Thyroid gland (tissue), 4 donors: ENCODE data around the gene CPPED1. TPM values are rescaled to one million over a fixed set of nuclear protein-coding genes. Genes with fewer than 3 reads are reported as not detected.

Experiments used
- DNase-seq, 2 donors: peaks; one replicate each; pipeline ENCODE4 v3.0.0-alpha.2; 2019
- H3K27ac ChIP-seq, 3 donors: fragments of 200-600 bp; sonication (generic); 1 replicate in 2 of 3; 2 replicates in 1 of 3; pipeline ENCODE4 v1.5.1; 2016 to 2019; ENCODE audit warnings: mild to moderate bottlenecking in 1 of 3, moderate library complexity in 1 of 3
- H3K27me3 ChIP-seq: fragments of 200-600 bp; sonication (generic); one replicate; pipeline ENCODE4 v1.5.1; 2019
- H3K36me3 ChIP-seq, 2 donors: fragments of 200-600 bp; sonication (generic); one replicate each; pipeline ENCODE4 v1.5.1; 2016 to 2019
- H3K4me1 ChIP-seq, 2 donors: fragments of 200-600 bp; sonication (generic); one replicate each; pipeline ENCODE4 v1.5.1; 2017 to 2019
- H3K4me3 ChIP-seq, 3 donors: fragments of 200-600 bp; sonication (generic); replicated peaks in 1 of 3; 1 replicate in 2 of 3; 2 replicates in 1 of 3; pipeline ENCODE4 v1.5.1; 2016; ENCODE audit warnings: mild to moderate bottlenecking in 1 of 3
- H3K9me3 ChIP-seq: fragments of 200-600 bp; sonication (generic); one replicate; pipeline ENCODE4 v1.5.1; 2017
- POLR2A ChIP-seq, 2 donors: fragments of 450-650 bp; IDR thresholded peaks; one replicate each; pipeline ENCODE4 v1.6.1; 2017; ENCODE audit warnings: antibody characterized with exemption in 2 of 2, mild to moderate bottlenecking in 2 of 2, moderate library complexity in 1 of 2
- WGBS, 2 donors: methylation state at CpG; one replicate each; pipeline ENCODE4 v1.1.5; 2017; 5-methylcytosine and 5-hydroxymethylcytosine counted together
- intact Hi-C: fragments of 100-400 bp; cut with DNase I; formaldehyde crosslinking; loops from one replicate; pipeline ENCODE4 v1.15.1; 2023
- total RNA-seq, 4 donors: library from RNA; depleted of rRNA; stranded (reverse); fragments of >200 nt; gene quantifications; one replicate each; pipeline ENCODE4 v1.2.3, GENCODE V29; 2016
- TF ChIP-seq, protein P1 (sequence below), 6 experiments: fragments of 200-600 bp in 3 of 6; fragments of 450-650 bp in 3 of 6; sonication (generic) in 3 of 6; IDR thresholded peaks; one replicate each; pipeline ENCODE4 v1.5.1; 2016 to 2019; ENCODE audit warnings: antibody characterized with exemption in 6 of 6, mild to moderate bottlenecking in 2 of 6, inconsistent platforms in 1 of 6, moderate library complexity in 1 of 6

CPPED1 gene
- total RNA-seq, 4 donors from 2014 or later: 8.5 to 17.8 (median 16.8) TPM

DNA sequence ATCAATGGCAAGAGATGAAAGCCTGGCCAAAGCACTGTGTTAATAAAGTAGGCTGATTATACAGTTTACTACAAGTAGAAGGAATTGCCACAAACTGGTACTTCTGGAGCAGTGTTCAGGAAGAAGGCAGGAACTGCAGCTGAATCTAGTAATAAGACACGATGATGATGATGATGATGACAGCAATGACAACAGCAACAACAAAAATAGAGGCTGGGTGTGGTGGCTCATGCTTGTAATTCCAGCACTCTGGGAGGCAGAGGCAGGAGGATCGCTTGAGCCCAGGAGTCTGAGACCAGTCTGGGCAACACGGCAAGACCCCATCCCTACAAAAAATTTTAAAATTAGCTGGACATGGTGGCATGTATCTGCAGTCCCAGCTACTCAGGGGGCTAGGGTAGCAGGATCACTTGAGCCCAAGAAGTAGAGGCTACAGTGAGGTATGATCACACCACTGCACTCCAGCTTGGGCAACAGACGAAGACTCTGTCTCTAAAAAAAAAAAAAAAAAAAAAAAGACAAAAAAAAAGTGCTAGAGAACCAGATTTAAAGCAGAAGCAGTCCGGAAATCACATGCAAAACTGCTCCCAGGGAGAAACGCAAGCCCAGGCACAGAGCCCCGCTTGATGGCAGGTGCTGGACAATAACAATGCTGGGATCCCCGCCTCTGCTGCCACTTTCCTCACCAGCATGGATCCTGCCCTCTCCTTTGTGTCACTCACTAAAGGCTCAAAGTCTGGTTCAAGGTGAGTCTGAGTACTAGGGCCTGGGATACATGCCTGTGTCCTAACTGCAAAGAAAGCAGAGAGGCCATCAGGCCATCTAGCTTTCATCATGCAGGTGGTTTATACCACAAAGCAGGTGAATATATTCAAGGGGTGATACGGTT is 44.8 kb downstream of the CPPED1 start:
- Histone ChIP-seq H3K27ac (no peak overlapping the region), H3K27me3 (no peaks in the 10 kb centered on the region), H3K4me1 (no peaks in the 10 kb centered on the region), H3K9me3 (no peaks in the 10 kb centered on the region), H3K36me3 (no peaks in the 10 kb centered on the region), H3K4me3 (no peak overlapping the region)
- 83 to 89% methylated on average over 9 of the region's 9 CpGs for WGBS, 2 donors
- TF ChIP-seq, protein P1, sequence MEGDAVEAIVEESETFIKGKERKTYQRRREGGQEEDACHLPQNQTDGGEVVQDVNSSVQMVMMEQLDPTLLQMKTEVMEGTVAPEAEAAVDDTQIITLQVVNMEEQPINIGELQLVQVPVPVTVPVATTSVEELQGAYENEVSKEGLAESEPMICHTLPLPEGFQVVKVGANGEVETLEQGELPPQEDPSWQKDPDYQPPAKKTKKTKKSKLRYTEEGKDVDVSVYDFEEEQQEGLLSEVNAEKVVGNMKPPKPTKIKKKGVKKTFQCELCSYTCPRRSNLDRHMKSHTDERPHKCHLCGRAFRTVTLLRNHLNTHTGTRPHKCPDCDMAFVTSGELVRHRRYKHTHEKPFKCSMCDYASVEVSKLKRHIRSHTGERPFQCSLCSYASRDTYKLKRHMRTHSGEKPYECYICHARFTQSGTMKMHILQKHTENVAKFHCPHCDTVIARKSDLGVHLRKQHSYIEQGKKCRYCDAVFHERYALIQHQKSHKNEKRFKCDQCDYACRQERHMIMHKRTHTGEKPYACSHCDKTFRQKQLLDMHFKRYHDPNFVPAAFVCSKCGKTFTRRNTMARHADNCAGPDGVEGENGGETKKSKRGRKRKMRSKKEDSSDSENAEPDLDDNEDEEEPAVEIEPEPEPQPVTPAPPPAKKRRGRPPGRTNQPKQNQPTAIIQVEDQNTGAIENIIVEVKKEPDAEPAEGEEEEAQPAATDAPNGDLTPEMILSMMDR (IDR thresholded peaks at IDR 0.05): no peak
- no peak for TF ChIP-seq POLR2A (IDR thresholded peaks at IDR 0.05)
- intact Hi-C loops: no loop called here
- no peak for DNase-seq

DNA sequence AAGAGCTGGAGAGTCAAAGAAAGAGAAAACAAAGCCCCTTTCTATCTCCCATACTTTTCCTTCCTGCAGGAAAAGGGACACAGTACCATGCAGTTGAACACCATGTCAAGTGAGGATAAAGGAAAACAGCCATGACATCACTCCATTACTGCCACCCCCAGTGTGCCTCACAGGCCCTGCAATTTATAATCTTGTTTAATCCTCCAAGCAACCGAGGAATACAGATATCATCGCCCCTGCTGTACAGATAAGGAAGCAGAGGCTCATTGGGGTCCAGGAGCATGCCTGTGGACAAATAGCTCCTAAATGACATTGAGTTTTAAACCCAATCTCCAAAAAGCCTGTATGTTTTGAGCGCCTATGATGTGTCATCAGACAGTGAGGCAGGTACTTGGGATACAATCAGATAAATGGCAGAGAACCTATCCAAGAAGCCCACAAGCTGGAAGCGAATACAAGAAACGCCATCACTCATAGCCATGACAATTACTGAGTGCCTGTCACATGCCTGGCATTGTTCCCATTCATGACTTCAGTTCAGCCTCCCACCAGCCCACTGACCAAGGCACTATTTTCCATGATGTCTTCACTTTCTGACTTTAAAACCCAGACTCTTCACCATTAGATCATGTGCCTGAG is 45.5 kb downstream of the CPPED1 start:
- no peak overlapping the region for H3K4me3 ChIP-seq
- WGBS, 2 donors: 74 to 77% methylated on average over 5 of the region's 5 CpGs
- H3K27ac ChIP-seq: no peak overlapping the region
- H3K9me3 ChIP-seq: no peaks in the 10 kb centered on the region
- no peaks in the 10 kb centered on the region for H3K36me3 ChIP-seq
- H3K27me3 ChIP-seq: no peaks in the 10 kb centered on the region
- no peaks in the 10 kb centered on the region for H3K4me1 ChIP-seq
- intact Hi-C loops: no loop called here
- TF ChIP-seq, protein P1 (IDR thresholded peaks at IDR 0.05): no peak
- no peak for TF ChIP-seq POLR2A (IDR thresholded peaks at IDR 0.05)
- DNase-seq: no peak

GRCh38 chr16:12757546-12757945 is 46.1 kb downstream of the CPPED1 start:
- TF ChIP-seq, protein P1 (IDR thresholded peaks at IDR 0.05): no peak
- no peak for TF ChIP-seq POLR2A (IDR thresholded peaks at IDR 0.05)

GRCh38 chr16:12754824-12755543 is 48.7 kb downstream of the CPPED1 start:
- H3K4me3 ChIP-seq: no peak overlapping the region
- TF ChIP-seq, protein P1 (IDR thresholded peaks at IDR 0.05): no peak
- TF ChIP-seq POLR2A (IDR thresholded peaks at IDR 0.05): no peak
- H3K27me3 ChIP-seq: no peaks in the 10 kb centered on the region
- no peak overlapping the region for H3K27ac ChIP-seq
- no peaks in the 10 kb centered on the region for H3K36me3 ChIP-seq
- H3K4me1 ChIP-seq: no peaks in the 10 kb centered on the region
- 92 to 93% methylated on average over 4 of the region's 4 CpGs for WGBS, 2 donors
- no peaks in the 10 kb centered on the region for H3K9me3 ChIP-seq
- DNase-seq: no peak
- intact Hi-C loops: no loop called here

More at GRCh38 chr16:12757546-12757945, 46.1 kb downstream of the CPPED1 start:
- no peaks in the 10 kb centered on the region for H3K4me1 ChIP-seq
- no peaks in the 10 kb centered on the region for H3K27me3 ChIP-seq
- H3K4me3 ChIP-seq: no peak overlapping the region
- intact Hi-C loops: no loop called here
- no peak for DNase-seq
- H3K9me3 ChIP-seq: no peaks in the 10 kb centered on the region
- 89 to 90% methylated on average over 7 of the region's 7 CpGs for WGBS, 2 donors
- H3K36me3 ChIP-seq: no peaks in the 10 kb centered on the region
- no peak overlapping the region for H3K27ac ChIP-seq
